GM21723 (cell line): ENCODE measurements around the gene PPM1A.

Experiments
- ATAC-seq: cut with Tn5 transposase; IDR thresholded peaks from one replicate; pipeline ENCODE4 v1.9.1; 2021; ENCODE audit warnings: mild to moderate bottlenecking, moderate library complexity; ENCODE audit not compliant: unreplicated experiment

PPM1A gene

GRCh38 chr14:60248697-60249318, at the start of gene PPM1A:
TSS of gene PPM1A (plus strand) at chr14:60249221. CDS start at chr14:60282704, 33,483 bp downstream.
- ATAC-seq = peak; percentile 69

GRCh38 chr14:60199321-60199720, 49.7 kb upstream of the PPM1A start:
- no peak for ATAC-seq

DNA sequence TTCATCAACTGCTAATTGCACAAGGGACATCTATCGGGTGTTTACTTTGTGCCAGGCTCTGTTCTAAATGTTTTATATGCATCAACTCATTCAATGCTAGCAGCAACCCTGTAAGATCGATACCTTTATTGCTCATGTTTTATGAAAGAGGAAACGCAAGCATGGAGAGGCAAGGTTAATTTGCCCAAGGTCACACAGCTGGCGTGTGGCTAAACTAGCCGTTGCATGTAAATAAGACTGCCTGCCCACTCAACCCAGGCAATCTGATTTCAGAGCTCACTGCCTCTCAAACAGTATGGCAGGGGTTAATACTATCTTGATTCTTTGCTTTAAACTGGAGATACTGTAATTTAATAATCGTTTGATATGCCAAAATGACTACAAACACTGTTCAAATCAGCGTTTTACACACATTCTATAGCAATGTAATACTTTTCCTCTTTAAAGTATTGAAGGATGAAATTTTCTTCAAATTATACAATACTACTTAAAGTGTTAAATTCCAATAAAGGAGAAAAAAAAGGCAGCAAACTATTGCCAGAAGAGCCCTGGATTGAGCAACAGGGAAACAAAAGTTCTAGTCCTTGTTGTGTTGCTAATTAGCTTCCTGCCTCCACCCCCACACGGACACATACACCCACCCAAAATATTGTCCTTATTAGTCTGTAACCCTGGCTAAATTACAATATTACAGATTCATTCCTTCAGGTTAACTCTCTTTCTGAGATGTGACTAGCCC, 44.7 kb upstream of the PPM1A start:
- ATAC-seq = peak; percentile 75

- ATAC-seq = peak; percentile 68
Measured at GRCh38 chr14:60204843-60205774, 43.9 kb upstream of the PPM1A start.

DNA sequence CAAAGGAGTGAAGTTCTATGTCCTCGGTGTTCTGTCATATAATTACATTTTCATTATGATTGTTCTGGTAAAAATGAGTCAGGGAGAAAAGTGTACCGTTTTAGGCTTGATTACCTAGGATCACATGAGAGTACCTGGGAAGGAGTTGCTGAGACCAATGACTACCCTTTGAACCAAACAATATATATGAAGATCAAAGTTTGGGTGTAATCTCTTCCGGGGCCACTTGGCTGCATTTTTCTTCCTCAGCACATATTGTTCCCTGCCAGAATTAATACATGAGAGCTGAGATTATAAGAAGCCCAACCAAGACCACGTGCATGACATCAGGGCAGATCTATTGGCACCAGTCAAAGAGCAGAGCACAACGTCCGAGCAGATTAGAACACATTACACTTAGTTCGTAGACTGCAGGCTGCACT, 42.8 kb upstream of the PPM1A start:
- ATAC-seq = no peak

DNA sequence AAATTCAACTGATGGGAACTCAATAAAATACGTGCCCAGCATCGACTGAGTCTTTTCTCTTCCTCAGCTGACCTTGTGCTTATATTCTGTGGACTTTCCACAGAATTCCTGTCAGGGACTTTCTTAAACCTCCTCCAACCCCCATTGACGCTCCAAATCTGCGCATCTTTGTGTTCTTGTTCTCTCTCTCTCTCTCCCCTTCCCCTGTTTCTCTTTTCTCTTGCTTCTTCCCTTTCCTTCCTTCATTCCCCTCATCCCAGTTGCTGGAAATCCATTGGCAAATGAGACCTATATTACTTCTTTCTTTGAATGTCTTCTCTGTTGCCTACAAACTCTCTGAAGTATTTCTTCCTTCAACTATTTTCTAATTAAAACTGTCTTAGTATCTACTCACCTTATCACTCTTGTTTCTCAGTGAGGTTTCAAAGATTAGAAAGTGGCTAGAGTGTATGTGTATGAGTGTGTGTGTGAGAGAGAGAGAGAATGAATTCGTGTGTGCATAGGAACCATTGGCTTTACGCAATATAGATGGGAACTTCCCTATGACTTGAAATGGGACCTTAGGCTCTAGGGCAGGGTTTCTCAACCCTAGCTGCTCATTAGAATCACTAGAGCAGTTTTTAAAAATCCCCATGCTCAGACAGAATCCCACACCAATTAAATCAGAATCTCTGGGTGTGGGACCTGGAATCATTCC, 42.0 kb upstream of the PPM1A start:
- no peak for ATAC-seq

GRCh38 chr14:60210703-60211102, 38.3 kb upstream of the PPM1A start:
- no peak for ATAC-seq

- no peak for ATAC-seq
Measured at GRCh38 chr14:60211153-60211552, 37.9 kb upstream of the PPM1A start.

DNA sequence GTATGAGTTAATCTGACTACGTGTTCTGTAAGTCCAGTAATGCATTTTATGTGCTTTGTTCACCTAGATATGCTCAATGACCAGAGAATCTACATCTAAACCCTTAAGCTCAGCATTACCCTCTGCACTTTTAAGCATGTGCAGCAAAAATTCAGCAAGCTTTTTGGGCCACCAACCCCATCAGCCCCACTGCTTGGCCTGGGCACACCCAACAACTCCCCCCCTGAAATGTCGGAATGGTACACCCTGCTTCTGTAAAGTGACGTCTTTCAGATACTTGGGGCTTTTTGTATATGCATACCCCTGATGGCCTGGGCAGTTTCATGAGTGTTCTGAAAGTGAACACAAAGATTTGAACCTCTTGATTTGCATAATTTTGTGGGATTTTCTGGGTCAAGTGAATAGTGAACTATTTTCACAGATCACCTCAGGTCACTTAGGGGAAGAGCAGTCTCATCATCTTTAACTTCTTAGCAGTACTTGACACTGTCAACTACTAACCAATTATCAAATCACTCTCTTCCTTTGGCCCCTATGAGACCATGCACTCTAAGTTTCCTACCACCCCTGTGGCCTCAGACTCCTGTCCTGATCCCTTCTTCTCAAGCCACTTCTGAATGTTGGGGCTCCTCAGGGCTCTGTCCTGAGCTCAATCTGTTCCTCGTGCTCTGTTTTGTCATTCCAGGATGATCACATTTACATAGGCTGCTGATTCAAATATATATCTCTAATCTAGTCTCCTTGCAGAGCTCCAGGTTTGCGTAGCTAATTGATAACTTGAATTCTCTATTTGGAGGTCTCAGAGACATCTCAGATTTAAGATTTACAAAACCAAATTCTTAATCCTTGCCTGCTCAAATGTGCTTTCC, 36.3 kb upstream of the PPM1A start:
- peak; percentile 94 for ATAC-seq

- ATAC-seq = no peak
Measured at GRCh38 chr14:60214003-60214402, 35.0 kb upstream of the PPM1A start.

- ATAC-seq = no peak
Measured at GRCh38 chr14:60214415-60215126, 34.5 kb upstream of the PPM1A start.

DNA sequence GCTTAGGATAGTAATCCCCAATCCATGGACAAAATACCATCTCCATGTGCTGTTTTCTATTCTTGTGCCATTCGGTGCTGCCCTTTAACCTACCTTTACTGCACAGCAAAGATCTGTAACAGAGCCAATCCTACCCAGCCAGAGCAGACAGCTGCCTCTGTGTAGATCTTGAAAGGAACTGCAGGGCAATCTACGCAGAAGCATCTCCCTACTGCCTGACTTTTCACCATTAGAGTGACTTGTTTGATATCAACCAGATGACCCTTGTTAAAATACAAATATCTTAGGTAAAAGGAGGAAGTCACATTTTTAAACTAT, 33.9 kb upstream of the PPM1A start:
- ATAC-seq = no peak

- ATAC-seq = no peak
Measured at GRCh38 chr14:60215520-60216420, 33.3 kb upstream of the PPM1A start.

GRCh38 chr14:60217713-60218112, 31.3 kb upstream of the PPM1A start:
- ATAC-seq = no peak

DNA sequence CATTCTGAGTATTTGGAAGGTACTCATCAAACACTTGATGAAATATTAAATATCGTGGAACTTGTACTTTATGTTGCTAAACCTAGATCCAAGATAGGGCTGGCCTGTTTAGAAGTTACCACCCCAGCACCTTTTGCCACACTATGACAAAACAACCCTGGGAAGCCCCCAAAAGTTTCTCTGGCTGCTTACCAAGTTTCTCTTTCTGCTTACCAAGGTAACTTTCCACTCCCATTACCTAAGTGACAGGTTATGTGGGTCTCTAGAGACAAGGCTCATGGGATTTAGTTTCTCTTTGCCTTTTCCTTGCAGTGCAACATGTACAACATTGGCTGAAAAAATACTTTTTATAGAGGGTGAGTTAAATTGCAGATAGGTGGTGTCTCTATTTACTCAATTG, 28.9 kb upstream of the PPM1A start:
- peak; percentile 72 for ATAC-seq

DNA sequence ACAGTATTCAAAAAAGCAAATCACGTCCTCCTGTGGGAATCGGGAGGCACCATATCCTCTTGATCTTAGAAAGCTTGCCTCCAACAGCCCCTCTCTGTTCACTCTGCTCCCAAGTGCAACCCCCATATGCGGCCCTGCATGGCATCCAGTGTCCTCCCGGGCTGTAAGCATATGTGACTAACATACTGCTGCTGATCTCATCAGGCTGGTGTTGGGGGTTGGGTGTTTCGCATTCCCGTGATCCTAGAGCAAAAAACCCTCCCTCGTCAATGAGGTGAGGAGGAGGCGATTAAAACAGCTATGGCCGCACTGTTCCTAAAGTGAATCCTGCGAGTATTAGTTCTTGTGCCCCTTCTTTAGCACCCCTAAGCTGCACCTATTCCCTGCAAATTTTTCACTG, 28.1 kb upstream of the PPM1A start:
- no peak for ATAC-seq

DNA sequence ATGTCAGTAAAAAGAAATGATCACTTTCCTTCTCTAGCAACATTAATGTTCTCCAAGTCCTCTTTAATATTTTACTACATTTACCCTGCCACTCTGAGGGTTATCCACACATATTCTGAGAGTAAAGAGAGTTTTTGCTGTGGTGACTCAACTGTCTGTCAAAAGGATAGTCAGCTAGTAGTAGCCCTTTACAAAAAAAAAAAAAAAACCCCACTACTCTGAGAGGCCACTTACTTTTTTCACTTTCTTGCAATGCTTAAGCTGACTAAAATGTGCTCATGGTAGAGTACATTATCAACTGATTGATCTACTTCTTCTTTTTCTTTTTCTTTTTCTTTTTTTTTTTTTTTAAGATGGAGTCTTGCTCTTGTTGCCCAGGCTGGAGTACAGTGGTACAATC, 27.6 kb upstream of the PPM1A start:
- no peak for ATAC-seq

GRCh38 chr14:60222820-60223219, 26.2 kb upstream of the PPM1A start:
- ATAC-seq = no peak
